NCI-H2107 (cell line): ENCODE measurements around the gene CCNY.
"Not testable (repeated sequence)": the region's sequence is repeated elsewhere in the genome, so short reads cannot be mapped to it uniquely, and the experiment has no call there.

Experiments used
- DNase-seq: peaks from one replicate; lab custom pipeline; 2025; lab: John Stamatoyannopoulos, UW

Gene CCNY

GRCh38 chr10:35406003-35406630 lies 69.8 kb downstream of the CCNY start:
- DNase-seq, result not testable (repeated sequence)

- DNase-seq, result not testable (repeated sequence)
Observed at GRCh38 chr10:35407696-35408095, 71.4 kb downstream of the CCNY start.

- no peak for DNase-seq
Observed at GRCh38 chr10:35409094-35409582, 72.8 kb downstream of the CCNY start.

- no peak for DNase-seq
Observed at GRCh38 chr10:35409808-35410207, 73.5 kb downstream of the CCNY start.

- no peak for DNase-seq
Observed at GRCh38 chr10:35412003-35412723, 75.9 kb downstream of the CCNY start.

- DNase-seq, result no peak
Observed at GRCh38 chr10:35412900-35413491, 76.7 kb downstream of the CCNY start.

- no peak for DNase-seq
Observed at GRCh38 chr10:35413985-35414861, 77.9 kb downstream of the CCNY start.

GRCh38 chr10:35415505-35415904 lies 79.2 kb downstream of the CCNY start:
- DNase-seq, result no peak

GRCh38 chr10:35416619-35417312 lies 80.5 kb downstream of the CCNY start:
- no peak for DNase-seq

- DNase-seq, result no peak
Observed at GRCh38 chr10:35417313-35417625, 81.0 kb downstream of the CCNY start.

- DNase-seq, result no peak
Observed at GRCh38 chr10:35417795-35418194, 81.5 kb downstream of the CCNY start.

GRCh38 chr10:35418580-35418979 lies 82.3 kb downstream of the CCNY start:
- DNase-seq, result not testable (repeated sequence)

- no peak for DNase-seq
Observed at GRCh38 chr10:35420044-35420443, 83.7 kb downstream of the CCNY start.

GRCh38 chr10:35420827-35421552 lies 84.7 kb downstream of the CCNY start:
- no peak for DNase-seq

- DNase-seq, result no peak
Observed at GRCh38 chr10:35421553-35422178, 85.4 kb downstream of the CCNY start.

- no peak for DNase-seq
Observed at GRCh38 chr10:35422228-35422627, 85.9 kb downstream of the CCNY start.

- DNase-seq, result no peak
Observed at GRCh38 chr10:35423505-35424306, 87.4 kb downstream of the CCNY start.

GRCh38 chr10:35424680-35425285 lies 88.5 kb downstream of the CCNY start:
- no peak for DNase-seq

GRCh38 chr10:35425595-35425994 lies 89.3 kb downstream of the CCNY start:
- no peak for DNase-seq
